ENCODE results near the gene RPAP3.
"Not testable (repeated sequence)": the region's sequence is repeated elsewhere in the genome, so short reads cannot be mapped to it uniquely, and the experiment has no call there.

The RPAP3 gene

DNA sequence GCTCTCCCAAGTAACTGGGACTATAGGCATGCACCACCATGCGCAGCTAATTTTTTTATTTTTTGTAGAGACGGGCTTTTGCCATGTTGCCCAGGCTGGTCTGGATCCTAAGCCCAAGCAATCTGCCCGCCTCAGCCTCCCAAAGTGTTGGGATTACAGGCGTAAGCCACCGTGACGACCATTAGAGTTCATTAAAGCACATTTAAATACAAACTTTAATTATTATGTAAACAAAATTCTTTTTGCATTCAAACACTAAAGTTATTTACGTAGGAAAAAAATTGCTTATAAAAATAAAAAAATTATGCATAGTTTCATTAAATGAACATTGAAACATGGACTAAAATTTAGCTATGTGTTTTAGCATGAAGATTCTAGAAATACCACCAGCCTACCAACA is 7.2 kb downstream of the RPAP3 start:
- TF ChIP-seq, protein P1, sequence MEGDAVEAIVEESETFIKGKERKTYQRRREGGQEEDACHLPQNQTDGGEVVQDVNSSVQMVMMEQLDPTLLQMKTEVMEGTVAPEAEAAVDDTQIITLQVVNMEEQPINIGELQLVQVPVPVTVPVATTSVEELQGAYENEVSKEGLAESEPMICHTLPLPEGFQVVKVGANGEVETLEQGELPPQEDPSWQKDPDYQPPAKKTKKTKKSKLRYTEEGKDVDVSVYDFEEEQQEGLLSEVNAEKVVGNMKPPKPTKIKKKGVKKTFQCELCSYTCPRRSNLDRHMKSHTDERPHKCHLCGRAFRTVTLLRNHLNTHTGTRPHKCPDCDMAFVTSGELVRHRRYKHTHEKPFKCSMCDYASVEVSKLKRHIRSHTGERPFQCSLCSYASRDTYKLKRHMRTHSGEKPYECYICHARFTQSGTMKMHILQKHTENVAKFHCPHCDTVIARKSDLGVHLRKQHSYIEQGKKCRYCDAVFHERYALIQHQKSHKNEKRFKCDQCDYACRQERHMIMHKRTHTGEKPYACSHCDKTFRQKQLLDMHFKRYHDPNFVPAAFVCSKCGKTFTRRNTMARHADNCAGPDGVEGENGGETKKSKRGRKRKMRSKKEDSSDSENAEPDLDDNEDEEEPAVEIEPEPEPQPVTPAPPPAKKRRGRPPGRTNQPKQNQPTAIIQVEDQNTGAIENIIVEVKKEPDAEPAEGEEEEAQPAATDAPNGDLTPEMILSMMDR (conservative IDR thresholded peaks at IDR 0.05) = no peak
- no peak overlapping the region for H3K27ac ChIP-seq

- TF ChIP-seq, protein P1 (conservative IDR thresholded peaks at IDR 0.05) = no peak
- H3K27ac ChIP-seq = no peak overlapping the region
These were observed 7.8 kb downstream of the RPAP3 start for GRCh38 chr12:47698055-47698454.

- TF ChIP-seq, protein P1 (conservative IDR thresholded peaks at IDR 0.05) = no peak
- no peak overlapping the region for H3K27ac ChIP-seq
These were observed 16.6 kb downstream of the RPAP3 start for GRCh38 chr12:47689215-47689614.

DNA sequence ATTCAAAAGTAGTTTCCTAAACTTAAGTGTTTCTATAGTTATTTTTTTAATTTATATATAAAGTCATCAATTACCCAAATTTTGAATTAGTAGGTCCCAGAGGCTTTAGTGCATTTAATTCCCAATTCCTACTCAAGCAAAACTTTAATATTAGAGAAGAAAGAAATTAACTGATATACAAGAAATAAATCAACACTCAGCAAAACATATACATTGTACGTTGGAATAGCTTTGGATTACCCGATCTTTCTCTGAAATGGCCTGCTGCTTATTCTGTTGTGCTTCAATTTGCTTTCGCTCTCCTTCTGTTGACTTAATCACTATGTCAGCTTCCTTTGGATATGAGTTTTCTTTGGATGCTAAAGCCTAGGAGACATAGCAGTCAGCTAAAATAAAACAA is 18.2 kb downstream of the RPAP3 start:
- TF ChIP-seq, protein P1 (conservative IDR thresholded peaks at IDR 0.05) = no peak
- no peak overlapping the region for H3K27ac ChIP-seq

DNA sequence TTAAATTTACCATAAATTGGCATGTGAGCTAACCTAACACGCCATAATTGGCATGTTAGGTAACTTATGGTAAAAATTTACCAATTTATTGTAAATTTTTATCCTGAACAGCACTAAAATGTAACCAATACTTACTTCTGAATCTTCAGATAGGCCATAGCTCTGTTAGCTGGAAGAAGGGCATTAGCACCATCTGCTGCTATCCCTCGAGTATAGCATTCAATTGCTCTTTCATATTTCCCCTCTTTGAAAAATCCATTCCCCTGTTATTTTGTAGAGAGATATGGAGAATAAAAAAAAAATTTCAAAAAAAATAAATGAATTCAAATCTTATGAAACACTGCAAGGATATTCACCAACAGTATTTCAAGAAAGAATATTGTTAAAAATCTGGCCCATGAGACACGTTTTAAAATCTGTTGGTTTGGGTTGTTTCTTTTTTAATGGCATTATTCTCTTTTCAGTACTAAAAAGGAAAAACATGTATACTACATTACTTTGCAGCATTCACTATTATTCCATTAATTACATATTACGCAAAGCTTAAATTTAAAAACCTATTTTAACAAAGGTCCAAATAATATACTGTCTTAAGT is 19.1 kb downstream of the RPAP3 start:
- TF ChIP-seq, protein P1 (conservative IDR thresholded peaks at IDR 0.05) = peak; percentile 90
- no peak overlapping the region for H3K27ac ChIP-seq

GRCh38 chr12:47679785-47680184 is 26.0 kb downstream of the RPAP3 start:
- TF ChIP-seq, protein P1 (conservative IDR thresholded peaks at IDR 0.05) = no peak
- H3K27ac ChIP-seq = no peak overlapping the region

DNA sequence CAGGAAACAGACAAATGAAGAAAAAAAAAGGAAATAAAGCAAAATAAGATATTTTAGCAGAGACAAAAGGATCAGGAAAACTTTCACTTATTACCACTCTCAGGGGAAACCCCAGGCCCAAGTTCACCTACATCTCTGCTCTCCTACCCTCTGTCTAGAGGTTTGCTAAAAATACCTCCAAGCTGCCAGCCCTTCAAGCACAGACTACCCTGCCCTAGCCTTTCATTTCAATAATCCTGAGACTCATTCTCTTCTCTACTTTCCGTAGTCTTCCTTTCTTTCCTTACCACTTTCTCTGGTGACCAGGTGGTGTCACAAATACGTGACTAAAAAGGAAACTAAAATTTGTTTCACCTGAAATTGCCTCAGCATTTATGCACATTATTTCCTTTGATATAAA is 33.8 kb downstream of the RPAP3 start:
- TF ChIP-seq, protein P1 (conservative IDR thresholded peaks at IDR 0.05) = no peak
- H3K27ac ChIP-seq = no peak overlapping the region

DNA sequence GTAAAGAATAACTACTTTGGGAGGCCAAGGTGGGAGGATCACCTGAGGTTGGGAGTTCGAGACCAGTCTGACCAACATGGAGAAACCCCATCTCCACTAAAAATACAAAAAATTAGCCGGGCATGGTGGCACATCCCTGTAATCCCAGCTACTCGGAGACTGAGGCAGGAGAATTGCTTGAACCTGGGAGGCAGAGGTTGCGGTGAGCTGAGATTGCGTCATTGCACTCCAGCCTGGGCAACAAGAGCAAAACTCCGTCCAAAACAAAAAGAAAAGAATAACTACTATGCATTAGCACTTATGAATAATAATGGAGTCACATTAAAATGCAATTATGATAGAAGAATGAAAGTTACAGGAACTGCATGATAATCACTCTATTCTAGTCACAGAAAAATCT is 37.9 kb downstream of the RPAP3 start:
- not testable (repeated sequence) for H3K27ac ChIP-seq
